GM06990 (cell line): ENCODE measurements around the gene RXRA.

ENCODE experiments used
- DNase-seq: peaks from one replicate; pipeline ENCODE4 v3.0.0-alpha.2; 2011; ENCODE audit not compliant: insufficient read length; ENCODE audit errors: extremely low read depth
- H3K27me3 ChIP-seq: replicated peaks from 2 replicates; pipeline ENCODE4 v1.6.0; 2011; ENCODE audit warnings: low read length; ENCODE audit not compliant: control insufficient read depth, insufficient read depth
- H3K36me3 ChIP-seq: 2 replicates; pipeline ENCODE4 v1.5.1; 2011; ENCODE audit warnings: low read length; ENCODE audit not compliant: control insufficient read depth, insufficient read depth
- H3K4me3 ChIP-seq: replicated peaks from 2 replicates; pipeline ENCODE4 v1.5.1; 2011; ENCODE audit warnings: low read depth, mild to moderate bottlenecking, control low read depth, low read length
- CTCF ChIP-seq: IDR thresholded peaks from 2 replicates; pipeline ENCODE4 v1.5.1; 2011; ENCODE audit warnings: low read length, control low read depth, mild to moderate bottlenecking, inconsistent platforms; ENCODE audit not compliant: insufficient read depth, poor library complexity, severe bottlenecking

The RXRA gene

GRCh38 chr9:134291961-134292871, 34.0 kb upstream of the RXRA start:
- Histone ChIP-seq H3K4me3 (no peak overlapping the region), H3K36me3 (no peaks in the 10 kb centered on the region), H3K27me3 (peaks cover 1% of the 10 kb centered on the region; the same call in 1 of the 2 replicates)
- DNase-seq = no peak
- TF ChIP-seq CTCF = no peak

DNA sequence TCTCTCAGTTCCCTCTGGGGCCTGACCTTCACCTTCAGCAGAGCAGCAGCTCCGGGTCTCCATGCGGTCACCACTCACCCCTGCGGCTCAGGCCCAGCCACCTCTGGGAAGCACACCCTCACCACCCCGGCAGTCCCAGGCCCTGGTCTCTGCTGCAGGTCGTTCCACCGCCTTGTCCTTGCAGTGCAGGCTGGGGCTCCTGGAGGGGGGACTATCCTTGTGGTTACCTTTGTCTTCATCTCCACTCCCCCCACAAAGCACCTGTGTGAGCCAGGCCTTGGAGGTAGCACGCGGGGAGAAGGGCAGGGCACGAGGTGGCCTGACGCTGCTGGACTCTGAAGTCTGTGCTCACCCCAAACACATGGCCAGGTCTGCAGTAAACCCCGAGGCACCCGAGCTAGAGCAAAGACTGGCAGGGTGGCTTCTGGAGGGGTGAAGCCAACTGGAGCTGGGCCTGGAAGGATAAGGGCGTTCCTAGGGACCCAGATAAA, 33.2 kb upstream of the RXRA start:
- Histone ChIP-seq H3K36me3 (no peaks in the 10 kb centered on the region), H3K27me3 (peaks cover 1% of the 10 kb centered on the region; the same call in 1 of the 2 replicates), H3K4me3 (no peak overlapping the region)
- DNase-seq = no peak
- no peak for TF ChIP-seq CTCF

- Histone ChIP-seq H3K4me3 (no peak overlapping the region), H3K36me3 (no peaks in the 10 kb centered on the region), H3K27me3 (peaks cover 1% of the 10 kb centered on the region; the same call in 1 of the 2 replicates)
- no peak for TF ChIP-seq CTCF
- DNase-seq = no peak
Measured at GRCh38 chr9:134293611-134294152, 32.6 kb upstream of the RXRA start.

- peaks cover 1% of the 10 kb centered on the region; the same call in 1 of the 2 replicates for H3K27me3 ChIP-seq
Measured at GRCh38 chr9:134294153-134295071, 31.8 kb upstream of the RXRA start.

More at GRCh38 chr9:134294153-134295071, 31.8 kb upstream of the RXRA start:
- TF ChIP-seq CTCF = no peak
- no peak for DNase-seq
- H3K36me3 ChIP-seq = no peaks in the 10 kb centered on the region
- H3K4me3 ChIP-seq = no peak overlapping the region
